SIG-M5 treated with dmso at 0.1 percent for 504 hours (cell line): Measurements from ENCODE around the gene GDAP1L1.
"Not testable (repeated sequence)": the region's sequence is repeated elsewhere in the genome, so short reads cannot be mapped to it uniquely, and the experiment has no call there.

Experiments used
- DNase-seq: peaks from one replicate; lab custom pipeline; 2025; ENCODE audit not compliant: unreplicated experiment; lab: John Stamatoyannopoulos, UW

Gene GDAP1L1

DNA sequence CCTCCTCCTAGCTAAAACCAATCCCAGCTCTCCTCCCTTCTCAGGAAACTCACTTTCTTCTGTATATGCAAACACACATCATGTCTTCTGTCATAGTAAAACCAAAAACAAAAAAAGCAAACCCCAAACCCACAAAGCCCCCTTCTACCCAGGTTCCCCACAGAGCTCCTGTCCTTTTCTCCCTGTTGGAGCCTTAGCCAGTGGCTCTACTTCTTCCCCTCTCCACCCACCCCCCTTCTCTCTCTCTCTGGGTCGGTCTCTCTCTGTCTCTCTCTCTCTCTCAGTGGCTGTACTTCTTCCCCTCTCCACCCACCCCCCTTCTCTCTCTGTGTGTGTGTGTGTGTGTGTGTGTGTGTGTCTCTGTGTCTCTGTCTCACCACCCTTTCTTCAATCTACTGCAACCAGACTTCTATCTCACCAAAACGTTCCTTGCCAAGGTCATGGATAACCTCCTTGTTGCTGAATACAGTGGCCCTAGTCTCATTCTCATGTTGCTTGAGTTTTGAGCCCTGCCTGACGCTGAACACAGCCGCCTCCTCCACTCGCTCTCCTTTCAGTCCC is 27.9 kb upstream of the GDAP1L1 start:
- DNase-seq, result no peak

DNA sequence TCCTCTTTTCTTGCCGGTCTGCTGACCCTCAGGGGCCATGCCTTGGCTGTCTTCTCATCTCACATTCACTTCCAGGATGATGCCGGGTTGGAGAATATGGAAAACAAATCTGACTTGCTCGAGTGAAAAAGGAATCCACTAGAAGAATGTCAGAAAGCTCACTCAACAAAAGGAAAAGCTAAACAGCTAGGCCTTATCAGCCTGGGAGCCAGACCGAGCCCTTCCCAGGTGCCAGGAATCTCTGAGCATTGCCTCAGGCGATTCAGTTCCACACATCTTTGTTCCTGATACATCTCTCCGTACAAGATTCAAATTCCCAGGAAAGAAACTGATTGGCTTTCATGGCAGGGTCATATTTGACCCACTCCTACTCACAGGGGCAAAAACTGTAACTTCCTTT is 27.3 kb upstream of the GDAP1L1 start:
- DNase-seq, result no peak

DNA sequence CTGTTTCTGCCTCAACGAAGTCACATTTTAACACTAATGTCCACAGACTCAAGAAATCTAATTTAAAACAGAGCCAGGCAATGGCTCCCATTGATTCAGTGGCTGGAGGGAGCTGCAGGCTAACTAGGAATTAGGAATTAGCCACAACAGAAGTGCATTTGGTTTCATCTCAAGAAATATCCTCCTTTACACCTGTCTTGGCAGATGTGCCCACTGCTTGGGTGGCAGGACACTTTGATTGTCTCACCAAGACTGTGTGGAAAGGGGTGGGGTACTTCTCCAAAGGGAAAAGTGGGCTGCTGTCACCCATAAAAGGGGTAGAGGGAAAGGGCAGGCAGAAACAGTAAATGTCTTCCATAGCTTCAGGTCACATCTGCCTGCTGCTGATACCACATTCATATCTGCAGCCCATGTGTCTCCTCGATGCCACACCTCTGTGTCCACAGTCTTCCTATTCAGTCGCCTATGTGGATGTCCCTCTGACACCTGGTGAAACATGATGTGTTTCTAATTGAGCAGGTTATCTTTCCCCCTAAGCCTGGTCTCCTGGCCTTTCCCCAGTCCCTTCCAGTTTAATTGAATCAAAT is 25.6 kb upstream of the GDAP1L1 start:
- DNase-seq, result no peak

GRCh38 chr20:44222027-44222426 is 25.1 kb upstream of the GDAP1L1 start:
- no peak for DNase-seq

DNA sequence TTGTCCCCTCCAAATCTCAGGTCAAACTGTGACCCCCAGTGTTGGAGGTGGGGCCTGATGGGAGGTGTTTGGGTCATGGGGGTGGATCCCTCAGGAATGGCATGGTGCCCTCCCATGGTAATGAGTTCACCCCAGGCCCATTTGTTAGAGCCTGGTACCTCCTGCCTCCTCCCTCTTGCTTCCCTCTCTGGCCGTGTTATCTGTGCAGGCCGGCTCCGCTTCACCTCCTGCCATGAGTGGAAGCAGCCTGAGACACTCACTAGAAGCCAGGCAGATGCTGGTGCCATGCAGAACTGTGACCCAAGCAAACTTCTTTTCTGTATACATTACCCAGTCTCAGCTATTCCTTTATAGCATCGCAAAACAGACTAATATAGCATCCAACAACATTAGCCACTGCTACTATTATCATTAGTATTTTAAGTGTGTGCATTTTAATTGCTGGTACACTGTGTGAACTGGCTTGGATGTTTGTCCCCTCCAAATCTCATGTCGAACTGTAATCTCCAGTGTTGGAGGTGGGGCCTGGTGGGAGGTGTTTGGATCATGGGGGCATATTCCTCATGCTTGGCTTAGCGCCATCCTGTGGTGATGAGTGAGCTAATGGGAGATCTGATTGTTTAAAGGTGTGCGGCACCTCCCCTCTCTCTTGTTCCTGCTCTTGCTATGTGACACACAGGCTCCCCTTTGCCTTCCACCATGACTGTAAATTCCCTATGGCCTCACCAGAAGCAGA is 24.3 kb upstream of the GDAP1L1 start:
- no peak for DNase-seq

DNA sequence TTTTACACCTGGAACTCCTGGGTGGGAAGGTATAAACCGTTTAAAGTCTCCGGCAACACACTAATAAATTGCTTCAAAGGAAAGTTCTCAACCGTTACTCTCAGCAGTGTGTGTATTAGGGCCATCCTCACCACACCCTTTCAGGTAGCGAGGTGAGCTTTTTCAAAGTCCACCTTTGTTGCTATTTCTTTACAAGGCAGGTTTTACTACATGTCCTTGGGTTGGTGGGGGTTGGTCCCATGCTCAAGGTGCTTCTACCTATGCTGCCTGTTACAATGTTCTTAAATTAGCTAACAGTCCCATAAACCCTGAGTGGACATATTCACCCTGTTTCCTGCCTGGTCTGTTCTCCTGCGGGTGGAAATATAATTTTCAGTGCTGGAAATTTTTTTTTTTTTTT is 23.4 kb upstream of the GDAP1L1 start:
- no peak for DNase-seq

GRCh38 chr20:44224637-44225036 is 22.5 kb upstream of the GDAP1L1 start:
- DNase-seq, result no peak

GRCh38 chr20:44228465-44229258 is 18.4 kb upstream of the GDAP1L1 start:
- no peak for DNase-seq

DNA sequence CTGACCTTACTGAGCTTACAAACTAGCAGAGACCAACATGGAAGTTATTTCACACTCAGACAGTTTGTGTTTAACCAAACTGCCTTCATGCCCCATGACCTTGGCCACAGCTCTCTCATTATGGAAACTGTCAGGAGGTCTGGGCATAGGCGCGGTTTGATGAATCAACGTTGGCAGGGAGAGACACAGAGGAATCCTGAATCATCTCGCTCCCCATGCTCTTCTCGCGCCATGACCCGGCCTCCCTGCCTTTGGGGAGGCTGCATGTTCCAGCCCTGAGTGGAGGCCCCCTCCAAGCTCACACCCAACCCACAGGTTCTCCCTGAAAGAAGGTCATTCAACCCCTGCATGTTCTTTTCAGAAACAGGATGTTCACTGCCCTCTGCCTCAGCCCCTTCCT is 15.9 kb upstream of the GDAP1L1 start:
- DNase-seq, result no peak

- DNase-seq, result no peak
Measured at GRCh38 chr20:44231713-44232468, 15.2 kb upstream of the GDAP1L1 start.

GRCh38 chr20:44232469-44232856 is 14.6 kb upstream of the GDAP1L1 start:
- not testable (repeated sequence) for DNase-seq

DNA sequence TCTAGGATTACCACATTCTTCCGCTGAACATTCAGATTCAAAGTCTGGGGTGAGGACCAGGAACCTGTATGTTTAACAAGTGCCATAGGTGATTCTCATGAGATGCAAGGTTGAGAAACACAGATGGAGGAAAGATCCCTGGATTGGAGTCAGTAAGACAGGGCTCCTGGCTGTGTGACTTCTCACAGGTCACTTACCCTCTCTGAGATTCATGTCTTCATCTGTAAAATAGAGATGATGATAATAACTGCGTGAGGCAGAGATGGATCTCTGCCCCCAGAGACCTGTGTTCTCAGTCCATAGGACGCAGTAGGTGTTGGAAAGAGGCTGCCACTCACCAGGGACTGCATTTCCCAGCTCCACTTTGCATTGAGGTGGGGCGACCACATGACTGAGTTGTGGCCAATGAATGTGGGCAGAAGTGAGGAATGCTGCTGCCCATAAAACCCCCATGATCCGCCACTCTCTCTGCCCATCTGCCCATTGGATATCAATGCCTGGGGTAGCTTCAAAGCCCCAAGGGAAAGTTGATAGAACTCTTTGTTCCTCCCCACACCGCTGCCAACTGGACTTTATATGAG is 13.6 kb upstream of the GDAP1L1 start:
- no peak for DNase-seq

DNA sequence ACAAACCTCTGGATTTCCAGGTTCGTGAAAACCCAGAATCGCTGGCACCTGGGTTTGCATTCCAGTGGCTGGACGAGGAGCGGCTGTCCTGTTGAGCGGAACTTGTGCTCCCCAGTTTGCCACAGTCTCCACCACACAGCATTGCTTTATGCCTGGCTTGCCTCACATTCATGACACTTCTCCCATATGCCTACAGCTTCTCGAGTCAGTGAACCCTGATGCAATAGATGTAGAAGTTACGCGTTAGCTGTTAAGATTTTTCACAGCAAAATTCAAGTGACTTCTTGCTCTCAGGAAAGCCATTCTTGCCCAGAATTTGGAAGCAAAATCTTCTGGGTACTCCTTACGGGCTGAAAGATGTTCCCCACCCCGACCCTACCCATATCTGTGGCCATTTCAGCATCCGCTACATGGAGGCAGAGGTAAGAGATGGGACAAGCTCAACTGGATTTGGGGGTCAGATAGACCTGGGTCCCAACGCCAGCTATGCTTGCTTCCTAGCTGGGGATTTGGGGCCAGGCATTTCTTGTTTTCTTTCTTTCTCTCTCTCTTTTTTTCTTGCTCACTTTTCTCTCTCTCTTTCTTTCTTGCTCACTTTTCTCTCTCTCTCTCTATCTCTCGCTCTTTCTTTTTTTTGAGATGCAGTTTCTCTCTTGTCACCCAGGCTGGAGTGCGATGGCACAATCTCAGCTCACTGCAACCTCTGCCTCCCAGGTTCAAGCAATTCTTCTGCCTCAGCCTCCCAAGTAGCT is 12.4 kb upstream of the GDAP1L1 start:
- DNase-seq, result no peak

DNA sequence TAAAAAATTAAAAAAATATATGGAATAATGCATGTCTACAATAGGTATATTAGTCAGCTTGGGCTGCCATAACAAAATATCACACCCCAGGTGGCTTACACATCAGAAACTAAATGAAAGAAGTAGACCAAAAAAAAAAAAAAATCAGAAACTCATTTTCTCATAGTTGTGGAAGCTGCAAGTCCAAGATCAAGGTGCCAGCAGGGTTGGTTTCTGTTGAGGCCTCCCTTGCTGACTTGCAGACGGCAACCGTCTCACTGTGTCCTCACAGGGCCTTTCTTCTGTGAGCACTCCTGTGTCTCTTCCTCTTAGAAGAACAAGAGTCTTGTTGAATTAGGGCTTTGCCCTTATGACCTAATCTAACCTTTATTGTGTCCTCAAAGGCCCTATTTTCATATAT is 11.4 kb upstream of the GDAP1L1 start:
- DNase-seq, result no peak

- not testable (repeated sequence) for DNase-seq
Measured at GRCh38 chr20:44236840-44237239, 10.3 kb upstream of the GDAP1L1 start.

DNA sequence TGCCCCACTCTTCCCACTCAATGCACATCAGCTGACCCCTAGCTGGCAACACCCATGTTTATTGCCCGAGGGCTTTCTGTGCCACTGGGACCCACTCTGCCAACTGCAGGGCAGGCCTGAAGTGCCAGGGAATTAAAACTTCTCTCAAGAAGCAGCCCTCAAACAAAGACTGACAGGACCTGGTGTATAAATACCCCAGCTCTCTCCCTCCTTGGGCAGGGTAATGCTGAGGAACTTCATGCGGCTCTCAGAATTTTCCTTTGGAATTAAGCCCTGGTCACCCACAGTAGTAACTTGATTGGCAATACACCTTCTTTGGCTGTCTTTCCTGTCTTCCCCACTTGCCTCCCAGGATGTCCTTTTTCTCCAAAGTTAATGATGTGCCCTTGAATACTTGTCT is 5.3 kb upstream of the GDAP1L1 start:
- DNase-seq, result no peak

- DNase-seq, result no peak
Measured at GRCh38 chr20:44245977-44246376, 1.1 kb upstream of the GDAP1L1 start.

- peak; percentile 21 for DNase-seq
Measured at GRCh38 chr20:44247586-44248409, 690 bp downstream of the GDAP1L1 start.

DNA sequence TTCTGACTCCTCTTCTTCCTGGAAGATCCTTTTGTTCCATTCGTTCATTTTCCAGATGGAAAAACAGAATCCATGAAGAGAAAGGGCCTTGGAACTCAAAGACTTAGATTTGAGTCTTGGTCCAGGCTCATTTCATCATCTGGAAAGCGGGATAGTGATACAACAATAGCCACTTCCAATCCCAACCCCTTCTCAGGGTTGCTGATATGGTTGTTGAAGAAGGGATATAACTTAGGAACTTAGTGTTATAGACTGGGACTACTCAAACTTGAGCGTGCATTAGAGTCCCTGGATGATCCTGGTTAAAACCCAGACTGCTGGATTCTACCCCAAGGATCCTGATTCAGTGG is 1.3 kb downstream of the GDAP1L1 start:
- DNase-seq, result no peak
